ENCODE data around the gene NGF.

The NGF gene

DNA sequence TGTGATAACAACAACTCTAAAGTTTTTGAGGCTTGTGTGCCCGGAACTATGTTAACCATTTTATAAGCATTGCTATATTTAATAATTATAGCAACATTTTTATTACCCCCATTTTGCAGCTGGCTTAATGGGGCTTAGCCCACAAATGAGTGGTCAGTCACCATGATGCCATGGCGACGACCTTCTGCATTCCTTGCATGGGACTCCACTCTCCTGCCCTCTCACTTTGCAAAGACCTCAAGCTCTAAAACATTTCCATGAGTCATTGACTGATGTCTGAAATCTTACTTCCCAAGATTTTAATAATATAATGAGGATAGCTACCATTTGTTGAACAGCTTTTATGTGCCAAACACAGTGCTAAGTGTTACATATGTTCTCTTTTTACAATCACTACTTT lies 15.4 kb downstream of the NGF start:
- TF ChIP-seq GATA2 (IDR thresholded peaks at IDR 0.05; ENCODE audit: low read depth, low read length) (no peak), GATA3 (IDR thresholded peaks at IDR 0.05; ENCODE audit: low read depth, low read length) (no peak)

DNA sequence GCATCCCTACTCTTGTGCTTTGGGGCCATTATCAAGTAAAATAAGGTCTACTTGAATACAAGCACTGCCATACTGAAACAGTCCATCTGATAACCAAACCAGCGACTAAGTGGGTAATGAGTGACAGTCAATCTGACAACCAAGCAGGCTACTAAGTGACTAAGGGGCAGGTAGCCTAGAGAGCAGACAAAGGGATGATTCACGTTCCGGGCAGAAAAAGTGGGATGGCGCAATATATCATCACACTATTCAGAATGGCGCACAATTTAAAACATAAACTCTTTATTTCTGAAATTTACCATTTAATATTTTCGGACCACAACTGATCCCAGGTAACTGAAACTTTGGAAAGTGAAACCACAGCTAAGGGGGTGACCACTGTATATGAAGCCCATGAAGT lies 17.7 kb downstream of the NGF start:
- TF ChIP-seq GATA2 (IDR thresholded peaks at IDR 0.05; ENCODE audit: low read depth, low read length) (no peak), GATA3 (IDR thresholded peaks at IDR 0.05; ENCODE audit: low read depth, low read length) (no peak)

DNA sequence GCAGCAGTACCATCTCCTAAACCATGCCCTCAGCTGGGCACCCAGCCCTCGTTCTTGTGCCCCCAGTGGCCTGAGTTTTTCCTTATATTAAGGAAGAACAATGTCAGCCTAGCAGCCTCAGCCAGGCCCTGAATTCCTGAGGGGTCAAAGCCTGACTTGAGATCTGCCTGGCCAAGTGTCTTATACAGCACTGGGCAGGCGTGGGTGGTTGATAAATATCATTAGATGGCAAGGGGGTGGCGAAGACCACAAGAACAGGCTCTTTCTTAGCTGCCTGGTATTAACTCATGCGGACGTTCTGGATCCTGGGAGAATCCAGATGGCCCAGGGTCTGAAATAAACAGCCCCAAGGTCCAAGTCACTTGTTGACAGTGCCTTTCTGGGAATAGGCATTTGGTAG lies 18.3 kb downstream of the NGF start:
- no peak for TF ChIP-seq GATA3 (IDR thresholded peaks at IDR 0.05; ENCODE audit: low read depth, low read length)
- TF ChIP-seq GATA2 (IDR thresholded peaks at IDR 0.05; ENCODE audit: low read depth, low read length) = no peak

DNA sequence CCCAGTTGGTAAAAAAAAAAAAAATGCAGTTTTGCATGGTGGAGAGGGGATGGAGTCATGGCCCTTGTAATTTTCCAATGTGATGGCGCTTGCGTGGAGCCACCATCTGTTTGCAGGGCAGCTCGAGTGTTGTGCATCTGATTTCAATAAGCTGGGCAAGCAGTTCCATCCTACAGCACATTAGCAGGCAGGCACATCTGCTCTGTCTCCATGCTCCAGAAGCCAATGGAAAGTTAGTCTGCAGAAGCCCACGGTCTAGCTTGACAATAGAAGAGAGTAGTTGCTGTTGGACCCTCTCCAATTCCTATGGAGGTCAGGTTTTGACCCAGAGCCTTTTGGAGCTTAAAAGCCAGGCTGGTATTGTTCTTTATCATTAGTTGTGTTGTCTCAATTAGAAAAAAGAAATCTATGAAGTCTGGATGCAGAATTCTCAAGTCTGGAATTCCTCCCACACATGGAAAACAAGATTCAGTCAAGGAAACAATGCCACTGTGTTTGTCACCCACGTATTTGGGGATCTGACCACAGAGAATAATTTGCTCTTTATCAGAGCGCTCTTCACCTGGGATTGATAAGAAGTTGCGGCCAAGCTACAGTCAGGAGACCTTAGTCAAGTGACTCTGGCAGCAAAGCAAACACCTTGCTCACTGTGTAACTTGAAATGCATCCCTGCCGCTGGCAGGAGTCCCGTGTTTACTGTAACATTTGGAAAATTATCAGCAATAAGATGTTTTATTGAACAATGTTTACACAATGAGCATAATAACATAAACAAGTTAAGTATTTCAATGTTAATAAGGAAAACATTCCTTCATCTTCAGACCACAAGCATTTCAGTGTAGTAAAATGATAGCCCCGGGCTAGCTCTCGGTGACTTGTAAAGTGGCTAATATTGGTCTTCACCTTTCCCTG lies 20.7 kb downstream of the NGF start:
- TF ChIP-seq GATA2 (IDR thresholded peaks at IDR 0.05; ENCODE audit: low read depth, low read length) (no peak), GATA3 (IDR thresholded peaks at IDR 0.05; ENCODE audit: low read depth, low read length) (no peak)

DNA sequence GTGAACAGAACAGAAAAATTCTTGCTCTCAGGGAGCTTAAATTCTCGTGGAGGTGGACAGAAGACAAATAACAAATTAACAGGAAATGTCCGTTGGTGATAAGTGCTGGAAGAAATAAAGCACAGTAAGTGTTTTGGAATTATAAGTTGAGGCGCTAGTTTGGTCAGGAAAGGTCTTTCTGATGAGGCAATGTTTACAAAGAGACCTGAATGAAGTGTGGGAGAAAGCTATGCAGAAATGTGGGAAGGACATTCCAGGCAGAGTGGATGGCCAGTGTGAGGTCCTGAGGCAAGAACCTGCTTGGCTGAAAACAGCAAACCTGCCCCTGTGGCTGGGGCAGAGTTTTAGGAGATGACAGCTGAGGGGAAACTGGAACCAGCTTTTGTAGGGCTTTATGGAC lies 23.3 kb downstream of the NGF start:
- TF ChIP-seq GATA3 (IDR thresholded peaks at IDR 0.05; ENCODE audit: low read depth, low read length) = no peak
- no peak for TF ChIP-seq GATA2 (IDR thresholded peaks at IDR 0.05; ENCODE audit: low read depth, low read length)

DNA sequence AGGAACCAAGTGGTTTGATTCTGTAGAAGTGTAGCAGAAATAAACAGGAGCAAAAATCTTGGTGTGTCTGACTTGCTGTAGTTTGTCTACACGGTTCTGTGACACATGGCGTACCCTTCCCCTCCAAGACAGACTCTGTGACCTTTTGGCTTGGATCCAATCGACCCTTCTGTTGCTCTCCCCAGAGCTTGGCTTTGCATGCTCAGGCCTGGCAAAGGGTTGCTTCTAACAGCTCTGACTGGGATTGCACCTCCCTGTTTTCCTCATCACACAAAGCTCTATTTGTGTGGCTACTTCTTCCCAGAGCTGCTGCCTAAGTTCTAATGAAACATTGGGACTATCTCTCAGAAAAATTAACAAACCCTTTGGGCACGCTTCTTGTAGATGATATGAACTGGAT lies 24.0 kb downstream of the NGF start:
- no peak for TF ChIP-seq GATA2 (IDR thresholded peaks at IDR 0.05; ENCODE audit: low read depth, low read length)
- TF ChIP-seq GATA3 (IDR thresholded peaks at IDR 0.05; ENCODE audit: low read depth, low read length) = no peak

DNA sequence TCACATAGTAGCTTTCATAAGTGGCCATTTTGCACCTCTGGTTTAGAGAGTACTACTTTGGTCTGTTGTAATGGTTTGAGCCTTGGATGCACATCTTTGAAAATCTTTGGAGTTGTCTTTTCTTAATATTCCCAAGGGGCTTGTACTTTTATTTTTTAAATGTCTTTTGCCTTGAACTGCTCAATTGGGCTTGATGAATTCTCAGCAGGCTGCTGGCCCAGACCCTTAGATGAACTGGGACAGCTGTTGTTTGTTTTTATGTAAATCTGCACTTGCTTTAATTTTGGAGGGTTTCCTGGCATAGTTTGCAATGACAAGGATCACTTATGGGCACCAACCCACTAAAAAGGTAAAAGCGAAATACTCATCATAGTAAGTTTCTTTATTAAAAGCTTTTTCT lies 24.9 kb downstream of the NGF start:
- TF ChIP-seq GATA2 (IDR thresholded peaks at IDR 0.05; ENCODE audit: low read depth, low read length) (no peak), GATA3 (IDR thresholded peaks at IDR 0.05; ENCODE audit: low read depth, low read length) (no peak)

DNA sequence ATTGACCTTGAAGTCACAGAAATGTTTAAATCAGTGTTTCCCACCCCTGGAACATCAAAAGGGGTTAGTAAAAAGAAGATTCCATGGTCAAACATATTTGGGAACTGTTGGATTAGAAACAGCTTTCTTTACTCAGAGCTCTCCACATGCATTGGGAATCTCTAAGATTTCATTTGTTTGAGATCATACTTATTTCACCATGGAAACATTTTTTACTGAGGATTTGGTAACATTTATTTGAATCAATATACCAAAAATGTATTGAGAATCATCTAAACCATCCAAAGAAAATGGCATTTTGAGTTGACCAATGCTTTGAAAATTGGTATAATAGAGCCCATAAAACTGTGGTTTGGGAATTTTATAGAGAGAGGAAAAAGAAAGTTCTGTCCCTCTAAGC lies 25.3 kb downstream of the NGF start:
- TF ChIP-seq GATA3 (IDR thresholded peaks at IDR 0.05; ENCODE audit: low read depth, low read length) (no peak), GATA2 (IDR thresholded peaks at IDR 0.05; ENCODE audit: low read depth, low read length) (no peak)

DNA sequence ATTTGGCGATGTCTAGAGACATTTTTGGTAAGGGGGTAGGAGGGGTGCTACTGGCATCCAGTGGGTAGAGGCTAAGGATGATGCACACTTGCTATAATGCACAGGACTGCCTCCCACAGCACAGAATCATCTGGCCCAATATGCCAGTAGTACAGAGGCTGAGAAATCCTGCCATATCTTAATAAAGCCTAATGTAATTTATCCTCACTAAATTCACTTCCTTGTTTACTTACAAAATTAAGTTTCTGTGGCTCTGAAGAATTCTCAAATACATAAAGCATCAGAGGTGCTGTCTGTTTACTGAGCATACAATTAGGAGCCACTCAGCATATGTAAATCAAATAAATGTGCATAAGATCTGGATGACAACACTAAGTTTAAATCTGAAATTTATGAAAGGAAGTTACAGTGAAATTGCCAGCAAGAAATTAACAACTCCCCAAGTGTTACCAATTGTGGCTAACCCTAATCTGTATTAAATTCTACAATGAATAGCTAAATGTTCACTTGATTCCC lies 26.5 kb downstream of the NGF start:
- no peak for TF ChIP-seq GATA3 (IDR thresholded peaks at IDR 0.05; ENCODE audit: low read depth, low read length)
- no peak for TF ChIP-seq GATA2 (IDR thresholded peaks at IDR 0.05; ENCODE audit: low read depth, low read length)

DNA sequence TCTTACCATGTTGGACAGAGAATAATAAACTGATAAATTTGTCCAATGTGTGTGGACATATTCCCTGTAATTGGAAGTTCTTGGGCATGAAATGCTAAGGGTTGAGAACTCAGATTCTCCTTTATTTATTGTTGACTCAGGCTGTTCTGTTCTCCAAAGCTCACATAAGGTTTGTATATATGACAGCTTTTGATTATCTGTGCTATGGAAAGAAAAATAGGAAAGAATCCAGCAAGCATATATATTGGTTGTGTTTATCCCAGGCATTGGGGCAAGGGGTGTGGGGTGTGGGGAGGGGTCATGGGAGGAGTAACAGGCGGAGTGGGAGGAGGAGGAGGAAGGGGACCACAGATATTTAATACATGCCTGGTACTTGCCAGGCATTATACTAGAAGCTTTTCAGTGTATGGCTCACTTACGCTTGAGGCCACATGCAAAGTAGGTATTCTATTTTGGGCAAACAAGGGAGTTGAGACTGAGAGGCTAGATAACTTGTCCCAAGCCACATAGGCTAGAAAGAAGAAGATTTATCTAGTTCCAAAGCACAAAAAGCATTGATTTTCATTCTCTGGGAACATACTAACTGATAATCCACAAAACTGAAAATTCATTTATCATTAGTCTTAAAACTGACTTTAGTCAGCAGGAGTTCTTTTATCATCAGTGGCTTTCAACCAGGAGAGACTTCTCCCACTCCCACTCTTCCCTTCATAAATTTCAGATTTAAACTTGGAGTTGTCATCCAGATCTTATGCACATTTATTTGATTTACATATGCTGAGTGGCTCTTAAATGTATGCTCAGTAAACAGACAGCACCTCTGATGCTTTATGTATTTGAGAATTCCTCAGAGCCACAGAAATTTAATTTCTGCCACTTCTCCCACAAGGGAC lies 27.2 kb downstream of the NGF start:
- no peak for TF ChIP-seq GATA2 (IDR thresholded peaks at IDR 0.05; ENCODE audit: low read depth, low read length)
- TF ChIP-seq GATA3 (IDR thresholded peaks at IDR 0.05; ENCODE audit: low read depth, low read length) = no peak

DNA sequence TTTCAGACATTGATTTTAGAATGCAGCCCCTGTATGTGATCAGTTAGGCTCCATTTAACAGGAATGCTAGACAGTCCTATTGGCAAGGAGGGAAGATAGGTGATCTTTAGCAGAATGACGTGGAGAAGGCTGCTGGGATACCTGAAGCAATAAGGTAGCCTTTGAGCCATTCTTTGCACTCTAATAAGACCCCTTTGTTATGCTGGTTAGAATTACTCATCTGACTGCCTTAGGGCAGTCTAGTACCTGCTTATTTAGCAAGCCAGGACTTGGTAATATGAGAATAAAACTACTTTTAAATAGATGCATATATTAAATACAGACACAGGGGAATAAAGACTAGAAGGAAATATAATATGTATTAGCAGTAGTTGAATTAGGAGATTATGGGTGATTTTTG lies 29.1 kb downstream of the NGF start:
- TF ChIP-seq GATA2 (IDR thresholded peaks at IDR 0.05; ENCODE audit: low read depth, low read length) (no peak), GATA3 (IDR thresholded peaks at IDR 0.05; ENCODE audit: low read depth, low read length) (no peak)

DNA sequence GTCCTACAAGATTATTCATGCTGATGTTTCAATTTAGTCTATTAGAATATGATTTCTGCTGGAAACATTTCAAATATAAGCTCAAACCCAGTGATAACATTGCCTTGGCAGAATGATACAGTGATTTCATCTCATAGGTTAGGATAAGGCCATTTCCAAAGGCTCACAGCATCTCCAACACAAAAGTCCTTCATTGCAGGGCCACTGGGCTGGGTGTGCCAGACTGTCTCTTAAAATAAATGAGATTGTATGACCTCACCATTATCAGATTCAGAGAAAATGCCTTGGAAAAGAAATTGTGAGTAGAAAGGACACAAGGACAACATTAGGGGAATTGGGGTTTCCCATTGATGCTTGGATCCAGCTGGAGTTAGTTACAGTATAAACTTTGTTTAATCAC lies 30.4 kb downstream of the NGF start:
- no peak for TF ChIP-seq GATA2 (IDR thresholded peaks at IDR 0.05; ENCODE audit: low read depth, low read length)
- no peak for TF ChIP-seq GATA3 (IDR thresholded peaks at IDR 0.05; ENCODE audit: low read depth, low read length)

DNA sequence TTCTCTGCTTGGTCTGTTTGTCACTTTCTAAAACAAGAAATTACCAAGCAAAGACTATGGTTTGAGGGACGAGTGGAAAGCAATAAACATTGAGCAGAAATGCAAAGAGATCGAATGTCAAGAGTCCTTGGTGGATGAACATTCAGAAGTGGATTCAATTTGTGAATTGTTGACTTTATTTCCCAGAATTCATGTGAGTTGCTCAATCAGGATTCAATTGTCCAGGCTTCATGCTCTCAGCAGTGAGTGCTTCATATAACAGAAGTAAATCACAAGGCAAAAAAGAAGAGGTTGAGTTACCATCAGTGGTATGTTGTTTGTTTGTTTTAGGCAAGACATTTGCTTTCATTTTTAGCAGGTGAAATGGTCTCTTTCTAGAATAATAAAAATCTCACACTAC lies 31.9 kb downstream of the NGF start:
- no peak for TF ChIP-seq GATA3 (IDR thresholded peaks at IDR 0.05; ENCODE audit: low read depth, low read length)
- no peak for TF ChIP-seq GATA2 (IDR thresholded peaks at IDR 0.05; ENCODE audit: low read depth, low read length)

DNA sequence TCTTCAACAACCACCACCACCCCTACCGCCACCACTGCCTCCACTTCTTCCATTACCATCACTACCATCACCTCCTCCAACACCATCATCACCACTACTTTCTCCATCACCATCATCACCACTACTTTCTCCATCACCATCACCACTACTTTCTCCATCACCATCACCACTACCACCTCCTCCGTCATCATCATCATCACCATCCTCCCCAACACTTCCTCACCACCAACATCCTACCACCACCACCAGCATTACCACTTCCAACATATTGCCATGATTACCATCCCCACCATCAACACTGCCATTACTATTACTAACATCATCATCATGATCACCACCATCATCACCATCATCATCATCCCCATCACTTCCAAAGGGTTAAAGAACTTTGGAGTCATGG lies 34.7 kb downstream of the NGF start:
- TF ChIP-seq GATA2 (IDR thresholded peaks at IDR 0.05; ENCODE audit: low read depth, low read length) (no peak), GATA3 (IDR thresholded peaks at IDR 0.05; ENCODE audit: low read depth, low read length) (no peak)
